ENCODE results near the gene LMNA. TPM values are rescaled to one million over a fixed set of nuclear protein-coding genes. Genes with fewer than 3 reads are reported as not detected.

Gene LMNA
- total RNA-seq, 1 experiment from 2014 or later, result 51.0 TPM

GRCh38 chr1:156172696-156173470 lies 58.4 kb downstream of the LMNA start:
- Histone ChIP-seq H2BK120ac (ENCODE audit: low read depth, low read length, poor library complexity, severe bottlenecking) (no peak overlapping the region), H3K27ac (ENCODE audit: insufficient read length, low read depth, low read length) (no peak overlapping the region), H2AK5ac (ENCODE audit: insufficient read length, low read length) (no peak overlapping the region), H4K20me1 (ENCODE audit: control insufficient read depth, insufficient read depth, insufficient read length) (no peaks in the 10 kb centered on the region), H3K56ac (ENCODE audit: insufficient read length, low read depth, low read length) (no peak overlapping the region), H3K4me2 (ENCODE audit: insufficient read depth, insufficient read length, low read length) (no peak overlapping the region), H2BK20ac (ENCODE audit: low read depth, low read length, poor library complexity, severe bottlenecking) (no peak overlapping the region), H3K4me1 (ENCODE audit: insufficient read depth, low read length) (peaks cover under 1% of the 10 kb centered on the region), H4K8ac (replicated peaks; ENCODE audit: insufficient read length, low read depth, low read length) (no peak overlapping the region), H3K23me2 (ENCODE audit: insufficient read length, low read depth, low read length, poor library complexity, severe bottlenecking) (no peaks in the 10 kb centered on the region), H3K18ac (ENCODE audit: insufficient read length, low read depth, low read length) (no peak overlapping the region), H2BK12ac (ENCODE audit: insufficient read length, low read depth, low read length) (no peak overlapping the region), H2BK5ac (ENCODE audit: insufficient read length, low read length) (no peak overlapping the region), H3K9me3 (ENCODE audit: control insufficient read depth, low read depth, low read length) (no peaks in the 10 kb centered on the region), H4K5ac (ENCODE audit: insufficient read length, low read depth, low read length) (no peak overlapping the region), H3K9ac (ENCODE audit: extremely low read depth, insufficient read length, low read length) (no peak overlapping the region), H2AFZ (ENCODE audit: low read length) (no peak overlapping the region), H3K79me1 (ENCODE audit: insufficient read depth, low read depth, low read length, poor library complexity, severe bottlenecking) (no peaks in the 10 kb centered on the region), H2BK15ac (ENCODE audit: low read depth, low read length) (no peak overlapping the region), H3T11ph (ENCODE audit: low read length) (no peak overlapping the region), H3K79me2 (ENCODE audit: insufficient read depth, low read length) (no peaks in the 10 kb centered on the region), H3K14ac (ENCODE audit: insufficient read depth, low read length) (no peak overlapping the region), H3K23ac (ENCODE audit: insufficient read length, low read depth, low read length) (no peak overlapping the region), H3K4ac (ENCODE audit: low read depth, low read length) (no peak overlapping the region), H3K27me3 (ENCODE audit: insufficient read depth, low read length) (no peaks in the 10 kb centered on the region), H4K91ac (ENCODE audit: insufficient read length, low read depth, low read length) (no peak overlapping the region)
- H3K36me3 Mint-ChIP-seq (ENCODE audit: insufficient read depth in 1 of 3, low read depth in 3 of 3), result peaks cover 7 to 38% (median 34%) of the 10 kb centered on the region in 3 experiments; a peak in 6 of 7 replicates
- no CpG with 5 or more reads among the region's 9 CpGs for WGBS (ENCODE audit: extremely low coverage, insufficient read length, low lambda C conversion rate)
- no peaks in the 10 kb centered on the region for H3K9me3 Mint-ChIP-seq
- DNase-seq, result peak; percentile 68
- peaks cover 34 to 36% of the 10 kb centered on the region in 2 experiments for H3K4me1 Mint-ChIP-seq
- no peaks in the 10 kb centered on the region for H3K27me3 Mint-ChIP-seq (ENCODE audit: low read depth)
- no peak overlapping the region for H3K4me3 Mint-ChIP-seq
- H3K27ac Mint-ChIP-seq, result peak overlapping the region in 2 of 3 experiments; percentile 56 to 92; a peak in 5 of 7 replicates
- peak; percentile 56 for TF ChIP-seq CTCF (conservative IDR thresholded peaks at IDR 0.05)

Measured in H9 (cell line).